Endometrial microvascular endothelial cells (primary cell): ENCODE data around the gene SERP2. TPM values are rescaled to one million over a fixed set of nuclear protein-coding genes. Genes with fewer than 3 reads are reported as not detected.

Experiments used
- in situ Hi-C: cut with HindIII; loops from 2 replicates; pipeline ENCODE4 v1.10.0; 2017; ENCODE audit warnings: low sequenced_read_pairs, low pct_unique_long_range_greater_than_20kb; ENCODE audit errors: inconsistent ontology term
- total RNA-seq: library from RNA; depleted of rRNA; stranded (reverse); fragments of >200 nt; gene quantifications from one replicate; pipeline ENCODE4 v1.2.3, GENCODE V29; 2015; ENCODE audit errors: inconsistent ontology term

Gene SERP2
- total RNA-seq, 1 donor from 2014 or later = not detected

GRCh38 chr13:44354331-44354730, 19.3 kb upstream of the SERP2 start:
- in situ Hi-C loops = no loop called here

DNA sequence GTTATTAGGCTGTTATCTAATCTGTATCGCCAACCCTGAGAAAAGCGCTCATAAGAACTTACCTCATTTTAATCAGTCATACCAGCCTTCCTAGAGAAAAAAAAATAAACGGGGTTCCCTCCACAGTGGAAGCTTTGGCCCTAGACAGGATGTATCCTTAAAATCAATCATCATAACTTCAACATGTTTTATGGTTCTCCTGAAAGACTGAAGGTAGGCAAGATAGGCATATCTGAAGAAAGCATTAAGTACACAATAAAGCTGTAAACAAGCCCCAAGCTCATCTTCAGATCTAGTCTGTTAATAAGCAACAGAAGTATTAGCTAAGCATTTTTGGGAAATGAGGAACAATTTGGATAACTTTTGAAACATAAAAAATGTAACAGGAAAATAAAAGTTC, 18.7 kb upstream of the SERP2 start:
- in situ Hi-C loops = no loop called here

DNA sequence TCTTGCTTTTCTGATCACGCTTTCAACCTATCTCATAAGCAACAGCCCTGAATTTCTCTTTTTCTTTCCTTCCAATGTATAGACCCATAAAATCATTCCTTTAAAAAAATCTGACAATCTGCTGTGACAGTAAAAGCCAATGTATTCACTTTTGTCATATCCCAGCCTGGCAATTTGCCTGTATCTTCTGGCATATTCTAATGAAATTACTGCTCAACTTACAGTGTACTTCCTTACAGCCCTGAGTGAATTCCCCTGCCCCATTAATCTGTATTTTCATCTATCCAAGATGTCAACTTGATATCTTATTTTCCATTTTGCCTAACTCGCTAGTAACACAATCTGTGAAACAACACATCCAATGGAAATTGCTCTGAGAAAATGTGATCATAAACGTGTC, 18.0 kb upstream of the SERP2 start:
- in situ Hi-C loops = no loop called here

DNA sequence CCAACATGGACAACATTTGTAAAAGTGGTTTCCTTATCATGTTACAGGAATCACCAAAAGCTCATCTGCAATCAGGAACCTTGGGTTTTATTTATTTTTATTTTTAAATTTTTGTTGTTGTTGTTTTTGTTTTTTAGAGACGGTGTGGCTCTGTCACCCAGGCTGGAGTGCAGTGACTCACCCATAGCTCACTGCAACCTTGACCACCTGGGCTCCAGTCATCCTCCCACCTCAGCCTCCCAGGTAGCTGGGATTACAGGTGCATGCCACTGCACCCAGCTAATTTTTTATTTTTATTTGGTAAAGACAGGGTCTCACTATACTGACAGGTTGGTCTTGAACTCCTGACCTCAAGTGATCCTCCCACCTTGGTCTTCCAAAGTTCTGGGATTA, 13.6 kb upstream of the SERP2 start:
- in situ Hi-C loops = no loop called here

GRCh38 chr13:44362394-44363040, 11.1 kb upstream of the SERP2 start:
- in situ Hi-C loops = no loop called here

DNA sequence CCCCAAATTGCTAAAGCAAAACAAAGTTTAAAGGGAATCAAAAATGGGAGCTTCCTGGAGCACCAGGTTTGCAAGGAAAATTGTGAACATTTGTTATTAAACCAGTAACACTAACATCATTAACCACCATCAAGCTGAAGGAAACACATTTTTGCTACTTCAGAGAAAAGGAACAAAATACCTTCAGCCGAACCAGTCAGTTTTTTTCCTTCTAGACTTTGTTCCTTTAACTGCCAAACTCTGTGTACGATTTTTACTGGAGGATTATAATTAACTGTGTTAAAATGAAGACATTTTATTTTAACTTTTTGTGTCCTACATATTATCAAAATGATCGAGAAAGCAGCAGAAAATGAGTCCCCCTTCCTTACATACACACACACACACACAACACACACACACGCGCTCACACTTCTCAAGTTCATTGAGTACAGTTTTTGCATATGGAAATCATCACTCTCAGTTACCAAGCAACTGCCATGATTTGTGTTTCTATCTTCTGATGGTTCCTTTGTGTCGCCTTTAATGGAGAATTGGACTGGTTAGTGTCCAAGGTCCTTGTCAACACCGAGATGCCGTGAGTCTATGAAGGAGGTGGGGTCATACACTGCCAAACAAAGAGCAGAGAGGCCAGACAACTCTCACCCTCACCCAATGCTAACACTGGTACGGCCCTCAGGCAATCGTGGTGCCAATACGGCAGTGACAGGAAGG, 9.8 kb upstream of the SERP2 start:
- in situ Hi-C loops = no loop called here

DNA sequence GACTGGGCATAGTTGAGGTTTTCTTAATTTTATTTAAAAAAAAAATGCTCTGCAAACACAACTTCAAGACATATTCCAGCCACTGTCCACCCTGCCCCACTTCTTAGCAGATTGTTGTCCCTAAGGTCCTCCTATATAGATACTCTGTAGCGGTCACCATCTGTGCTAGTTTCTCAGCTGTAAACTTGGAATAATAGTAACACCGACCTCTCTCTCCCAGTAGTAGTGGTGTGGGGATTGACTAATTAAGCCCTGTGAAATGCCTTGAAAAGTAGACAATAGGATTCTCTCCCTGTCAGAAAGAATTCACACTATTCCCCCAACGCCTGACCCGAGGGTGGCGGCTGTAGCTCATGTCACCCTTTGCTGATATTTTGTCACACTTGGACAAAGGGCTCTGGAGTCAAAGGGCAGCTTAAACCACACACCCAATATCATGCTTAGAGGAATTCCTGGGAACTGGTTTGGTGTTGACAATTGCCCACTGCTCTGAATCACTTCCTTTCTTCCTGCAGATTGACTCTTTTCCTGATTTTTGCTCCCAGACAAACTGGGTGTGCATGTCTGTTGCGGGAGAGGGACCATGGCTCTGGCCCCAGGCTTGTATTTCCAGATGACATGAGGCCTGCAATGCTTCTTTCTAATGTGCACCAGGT, 9.2 kb upstream of the SERP2 start:
- in situ Hi-C loops = no loop called here

DNA sequence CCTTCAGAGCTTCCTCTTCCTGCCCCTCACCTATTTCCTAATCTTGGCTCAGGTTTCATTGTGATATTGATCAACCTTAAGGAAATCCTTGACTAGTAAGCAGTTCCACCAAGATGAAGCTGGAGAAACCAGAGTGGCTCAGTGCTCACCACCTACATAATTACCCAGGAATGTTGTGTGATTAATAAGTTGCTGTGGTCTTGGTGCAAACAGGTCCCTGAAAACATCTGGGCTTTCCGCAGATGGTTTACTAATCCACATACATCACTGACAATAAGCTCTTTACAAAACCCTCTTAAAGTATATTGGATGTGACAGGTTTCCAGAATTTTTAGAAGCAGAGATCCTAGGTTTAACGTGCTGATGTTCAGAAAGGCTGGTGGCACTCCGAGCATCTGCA, 8.6 kb upstream of the SERP2 start:
- in situ Hi-C loops = no loop called here

DNA sequence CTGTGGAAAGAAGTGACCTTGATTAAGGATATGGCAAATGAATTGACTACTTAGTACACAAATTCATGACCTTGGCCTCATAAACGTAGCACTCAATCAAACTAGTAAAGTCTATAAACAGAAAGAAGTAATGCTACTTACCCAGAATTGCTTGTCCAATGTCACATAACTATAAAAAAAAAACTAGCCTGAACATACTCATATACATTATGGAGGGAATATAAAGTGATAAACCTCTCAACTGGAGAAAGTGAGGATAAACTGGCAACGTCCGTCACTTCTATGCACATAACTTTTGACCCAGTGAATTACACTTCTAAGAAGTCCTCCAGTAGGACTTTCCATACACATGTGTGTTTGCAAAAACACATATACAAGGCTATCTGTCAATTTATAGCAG, 7.7 kb upstream of the SERP2 start:
- in situ Hi-C loops = no loop called here

DNA sequence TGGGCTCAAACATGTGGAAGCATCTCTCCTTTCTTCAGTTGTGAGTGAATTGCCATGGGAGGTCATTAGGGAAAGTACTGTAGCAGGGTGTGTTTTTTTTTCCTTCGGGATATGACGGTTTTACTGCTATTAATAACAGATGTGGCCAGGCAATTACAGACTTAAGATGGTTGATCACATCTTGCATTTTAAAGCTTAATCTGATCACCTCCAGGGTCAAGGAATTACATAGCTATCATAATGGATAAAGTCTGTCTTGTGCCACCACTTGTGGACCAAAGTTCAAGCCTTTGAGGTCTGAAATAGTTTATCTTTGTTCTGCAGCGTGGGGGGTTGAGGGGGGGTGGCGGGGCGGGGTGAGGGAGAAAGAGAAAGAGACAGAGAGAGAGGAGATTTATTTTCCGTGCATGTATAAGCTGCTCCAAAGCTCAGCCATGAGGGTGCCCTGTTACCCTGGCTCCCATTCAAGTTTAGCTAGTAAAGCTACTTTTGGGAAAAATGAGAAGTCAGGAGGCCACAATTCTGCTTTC, 5.5 kb upstream of the SERP2 start:
- in situ Hi-C loops = no loop called here

- in situ Hi-C loops = no loop called here
Observed at GRCh38 chr13:44368599-44369368, 4.8 kb upstream of the SERP2 start.

- in situ Hi-C loops = no loop called here
Observed at GRCh38 chr13:44371421-44371820, 2.2 kb upstream of the SERP2 start.

GRCh38 chr13:44373247-44373600, 400 bp upstream of the SERP2 start:
- in situ Hi-C loops = no loop called here

DNA sequence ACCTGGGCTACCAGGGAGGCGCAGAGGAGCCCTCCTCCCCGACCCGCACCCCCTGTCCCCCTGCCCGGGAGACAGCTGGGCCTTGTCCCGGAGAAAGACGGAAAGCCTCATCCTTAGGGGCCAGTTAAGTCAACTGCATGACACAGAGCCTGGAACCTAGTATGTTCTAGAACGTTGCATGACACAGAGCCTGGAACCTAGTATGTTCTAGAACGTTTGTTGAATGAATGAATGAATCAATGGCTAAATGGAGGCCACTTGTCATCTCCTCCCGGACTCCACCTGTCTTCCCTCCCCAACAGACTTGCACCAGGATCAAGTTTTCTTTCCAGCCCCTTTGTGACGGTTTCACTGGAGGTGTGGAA, 706 bp downstream of the SERP2 start:
- in situ Hi-C loops = no loop called here

DNA sequence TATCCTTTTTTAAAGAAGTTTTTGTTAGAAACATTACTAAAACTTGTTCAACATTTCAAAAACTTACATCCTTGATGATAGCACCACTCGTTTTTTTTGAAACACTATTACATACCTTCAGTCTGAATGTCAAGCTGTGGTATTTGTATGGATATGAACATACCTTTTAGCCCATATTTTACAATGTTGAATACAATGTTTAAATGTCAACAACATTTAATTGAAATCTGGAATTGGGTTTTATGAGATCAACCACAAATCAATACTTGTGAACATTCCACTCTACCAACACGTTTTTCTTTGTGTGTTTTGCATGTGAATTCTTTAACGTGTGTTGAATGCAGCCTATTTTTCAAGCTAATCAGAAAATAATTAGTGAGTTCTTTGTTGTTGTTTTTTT, 4.7 kb downstream of the SERP2 start:
- in situ Hi-C loops = no loop called here

DNA sequence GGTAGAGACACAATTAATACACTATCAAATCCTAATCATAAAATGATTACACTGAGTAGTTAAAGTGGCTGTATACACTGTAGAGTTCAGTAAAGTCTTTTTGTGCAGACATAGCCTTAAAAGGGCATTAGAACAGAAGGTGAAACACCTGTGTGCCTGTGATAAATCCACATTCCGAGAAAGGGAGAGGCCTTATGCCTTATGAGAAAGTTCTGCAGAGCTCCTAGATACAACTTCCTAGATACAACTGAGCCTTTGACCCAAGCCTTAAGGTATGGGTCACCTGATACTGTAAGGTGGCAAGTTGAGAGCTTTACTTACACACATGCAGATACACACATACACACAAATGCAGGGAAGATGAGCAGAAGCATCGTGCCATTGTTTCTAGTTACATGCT, 6.3 kb downstream of the SERP2 start:
- in situ Hi-C loops = no loop called here

- in situ Hi-C loops = no loop called here
Observed at GRCh38 chr13:44380404-44381165, 7.0 kb downstream of the SERP2 start.

DNA sequence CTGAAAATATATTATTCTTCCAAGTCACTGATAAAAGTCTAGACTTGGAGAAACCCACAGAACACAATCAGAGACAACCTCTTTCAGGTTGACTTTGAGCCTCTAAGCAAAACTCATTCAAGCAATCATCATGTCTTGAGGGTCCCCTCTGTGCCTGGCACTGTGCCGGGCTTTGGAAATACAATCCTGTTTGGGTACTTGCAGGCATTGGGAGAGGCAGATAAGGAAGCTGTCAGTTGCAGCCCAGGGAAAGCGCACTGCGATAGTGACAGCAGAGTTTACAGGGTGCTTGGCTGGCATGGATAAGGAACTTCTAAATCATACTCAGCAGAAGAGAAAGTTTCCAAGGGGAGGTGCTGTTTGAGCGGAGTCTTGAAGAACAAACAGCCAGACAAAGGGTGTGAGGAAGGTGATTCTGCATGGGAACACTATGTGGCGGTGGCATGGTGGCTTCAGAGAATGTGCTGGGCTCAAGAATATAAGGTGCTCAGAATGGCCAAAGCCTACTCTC, 9.1 kb downstream of the SERP2 start:
- in situ Hi-C loops = no loop called here

- in situ Hi-C loops = no loop called here
Observed at GRCh38 chr13:44383945-44384344, 10.3 kb downstream of the SERP2 start.
